H7 (cell line): ENCODE data around the gene BLVRB. TPM values are rescaled to one million over a fixed set of nuclear protein-coding genes. Genes with fewer than 3 reads are reported as not detected.
A peak's percentile ranks its signal among the peaks of the same experiment; 100 is the strongest.
"Not testable (repeated sequence)": the region's sequence is repeated elsewhere in the genome, so short reads cannot be mapped to it uniquely, and the experiment has no call there.

Experiments
- DNase-seq: peaks from one replicate; pipeline ENCODE4 v3.0.0; 2012
- H3K27me3 ChIP-seq: 2 replicates; pipeline ENCODE4 v1.6.0; 2011; ENCODE audit warnings: mild to moderate bottlenecking, low read length; ENCODE audit not compliant: control insufficient read depth, insufficient read depth
- H3K36me3 ChIP-seq: replicated peaks from 2 replicates; pipeline ENCODE4 v1.5.1; 2011; ENCODE audit warnings: low read length; ENCODE audit not compliant: control insufficient read depth, insufficient read depth
- H3K4me3 ChIP-seq: 2 replicates; pipeline ENCODE4 v1.5.1; 2011; ENCODE audit warnings: low read depth, mild to moderate bottlenecking, control low read depth, low read length, moderate library complexity; ENCODE audit not compliant: insufficient read depth
- total RNA-seq: library from RNA; depleted of rRNA; stranded (reverse); fragments of >200 nt; shearing (Covaris generic); gene quantifications from 2 replicates; pipeline ENCODE4 v1.2.3, GENCODE V29; 2014

Gene BLVRB
- total RNA-seq, 1 experiment from 2014 or later, result 53.8 TPM

DNA sequence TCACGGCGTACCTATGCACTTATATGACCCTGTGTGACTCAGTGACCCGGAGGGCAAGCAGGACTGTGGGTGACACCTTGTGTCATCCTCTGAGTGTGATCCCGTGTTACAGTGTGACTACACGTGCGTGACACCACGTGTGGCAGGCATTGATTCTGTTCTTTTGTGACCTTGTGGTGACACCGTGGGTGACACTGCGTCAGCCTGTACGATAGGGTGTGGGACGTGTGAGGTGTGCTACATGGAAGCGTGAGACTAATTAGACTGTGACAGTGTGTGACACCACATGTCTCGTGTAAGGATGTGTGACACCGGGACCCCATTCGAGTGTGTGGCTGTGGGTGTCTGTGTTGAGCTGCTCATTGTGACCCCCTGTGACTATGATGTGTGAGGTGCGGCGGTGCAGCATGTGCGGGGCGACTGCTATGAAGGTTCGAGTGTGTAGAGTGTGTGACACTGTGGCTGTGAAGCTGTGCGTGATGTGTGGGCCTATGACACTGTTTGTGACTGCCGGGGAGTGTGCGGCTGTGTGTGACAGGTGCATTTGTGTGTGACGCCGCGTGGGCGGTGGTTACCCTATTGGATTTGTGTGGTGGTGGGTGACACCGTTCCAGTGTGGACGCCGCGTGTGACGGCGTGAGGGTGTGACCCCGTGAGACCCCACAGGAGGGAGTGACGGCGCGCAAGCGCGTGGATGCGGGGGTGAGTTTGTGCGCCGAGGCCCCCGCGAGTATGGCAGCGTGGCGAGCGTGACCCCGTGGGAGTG lies 857 bp upstream of the BLVRB start:
- no peaks in the 10 kb centered on the region for H3K36me3 ChIP-seq
- peaks cover 29% of the 10 kb centered on the region for H3K27me3 ChIP-seq
- H3K4me3 ChIP-seq, result peak overlapping the region; percentile 33; the same call in 1 of the 2 replicates
- peak; percentile 46 for DNase-seq

- Histone ChIP-seq H3K27me3 (peaks cover 29% of the 10 kb centered on the region), H3K36me3 (no peaks in the 10 kb centered on the region), H3K4me3 (peak overlapping the region; percentile 69)
- no peak for DNase-seq
Observed at GRCh38 chr19:40465025-40465556, 454 bp downstream of the BLVRB start.

DNA sequence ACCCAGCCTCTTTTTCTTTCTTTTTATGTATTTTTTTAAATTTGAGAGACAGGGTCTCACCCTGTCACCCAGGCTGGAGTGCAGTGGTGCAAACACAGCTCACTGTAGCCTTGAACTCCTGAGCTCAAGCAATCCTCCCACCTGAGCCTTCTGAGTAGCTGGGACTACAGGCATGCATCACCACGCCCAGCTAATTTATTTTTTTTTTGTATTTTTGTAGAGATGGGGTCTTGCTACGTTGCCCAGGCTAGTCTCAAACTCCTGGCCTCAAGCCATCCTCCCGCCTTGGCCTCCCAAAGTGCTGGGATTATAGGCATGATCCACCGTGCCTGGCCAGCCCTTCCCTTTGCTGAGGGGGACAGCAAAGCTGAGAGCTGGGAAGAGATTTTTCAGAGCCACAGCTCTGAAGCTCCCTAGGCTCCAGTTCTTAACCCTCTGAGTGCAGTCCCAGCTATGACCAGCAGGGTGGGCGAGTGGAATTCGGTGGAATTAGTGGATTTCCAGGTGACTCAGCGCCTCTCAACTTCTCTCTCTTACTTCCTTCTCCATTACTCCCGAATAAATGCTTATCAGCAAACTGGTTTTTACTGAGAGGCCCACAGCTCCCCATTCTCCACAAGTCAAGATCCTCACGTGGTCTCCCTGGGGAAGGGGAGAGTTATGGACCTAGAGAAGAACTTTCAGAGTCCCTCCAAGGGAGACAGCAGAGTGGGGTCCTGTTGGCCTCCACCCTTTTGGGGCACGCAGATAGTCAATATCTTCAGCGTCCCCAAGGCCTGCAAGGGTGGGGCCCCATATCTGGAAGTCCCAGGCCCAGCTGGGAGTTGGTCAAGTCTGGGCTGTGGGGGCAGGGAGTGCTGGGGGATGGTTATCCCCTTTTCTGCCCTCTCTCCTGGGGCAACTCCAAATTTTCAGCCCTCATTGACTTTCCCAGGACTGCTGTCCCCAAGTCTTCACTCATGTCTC lies 1.2 kb downstream of the BLVRB start:
- no peaks in the 10 kb centered on the region for H3K36me3 ChIP-seq
- DNase-seq, result peak; percentile 73
- peak overlapping the region; percentile 69 for H3K4me3 ChIP-seq
- H3K27me3 ChIP-seq, result peaks cover 29% of the 10 kb centered on the region

DNA sequence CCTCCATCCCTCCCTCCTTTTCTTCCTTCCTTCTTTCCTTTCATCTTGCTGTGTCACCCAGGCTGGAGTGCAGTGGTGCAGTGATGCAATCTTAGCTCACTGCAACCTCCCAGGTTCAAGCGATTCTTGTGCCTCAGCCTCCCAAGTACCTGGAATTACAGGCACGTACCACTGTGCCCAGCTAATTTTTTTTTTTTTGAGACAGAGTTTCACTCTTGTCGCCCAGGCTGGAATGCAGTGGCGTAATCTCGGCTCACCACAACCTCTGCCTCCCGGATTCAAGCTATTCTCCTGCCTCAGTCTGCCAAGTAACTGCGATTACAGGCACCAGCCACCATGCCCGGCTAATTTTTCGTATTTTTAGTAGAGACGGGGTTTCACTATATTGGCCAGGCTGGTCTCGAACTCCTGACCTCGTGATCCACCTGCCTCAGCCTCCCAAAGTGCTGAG lies 1.9 kb downstream of the BLVRB start:
- DNase-seq, H3K4me3 ChIP-seq, H3K36me3 ChIP-seq: not testable (repeated sequence)
- H3K27me3 ChIP-seq, result peaks cover 27% of the 10 kb centered on the region

GRCh38 chr19:40461669-40462221 lies 3.8 kb downstream of the BLVRB start:
- H3K36me3 ChIP-seq, result no peaks in the 10 kb centered on the region
- no peak for DNase-seq
- H3K4me3 ChIP-seq, result no peak overlapping the region
- H3K27me3 ChIP-seq, result peaks cover 12% of the 10 kb centered on the region

GRCh38 chr19:40460185-40460584 lies 5.4 kb downstream of the BLVRB start:
- Histone ChIP-seq H3K4me3 (no peak overlapping the region), H3K27me3 (peaks cover 4% of the 10 kb centered on the region; the same call in 1 of the 2 replicates), H3K36me3 (no peaks in the 10 kb centered on the region)
- DNase-seq, result no peak

DNA sequence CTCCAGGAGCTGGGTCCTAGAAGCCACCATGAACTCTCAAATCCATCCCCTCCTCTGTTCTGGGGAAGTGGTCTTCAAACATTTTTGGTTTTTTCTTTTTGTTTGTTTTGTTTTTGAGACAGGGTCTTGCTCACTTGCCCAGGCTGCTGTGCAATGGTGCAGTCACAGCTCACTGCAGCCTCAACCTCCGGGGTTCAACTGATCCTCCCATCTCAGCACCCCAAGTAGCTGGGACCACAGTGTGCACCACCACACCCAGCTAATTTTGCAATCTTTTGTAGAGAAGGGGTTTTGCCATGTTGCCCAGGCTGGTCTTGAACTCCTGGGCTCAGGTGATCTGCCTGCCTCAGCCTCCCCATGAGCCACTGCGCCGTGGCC lies 7.0 kb downstream of the BLVRB start:
- no peaks in the 10 kb centered on the region for H3K36me3 ChIP-seq
- H3K27me3 ChIP-seq, result no peaks in the 10 kb centered on the region
- H3K4me3 ChIP-seq, result no peak overlapping the region
- DNase-seq, result no peak

GRCh38 chr19:40457953-40458596 lies 7.5 kb downstream of the BLVRB start:
- H3K4me3 ChIP-seq, result no peak overlapping the region
- no peaks in the 10 kb centered on the region for H3K36me3 ChIP-seq

DNA sequence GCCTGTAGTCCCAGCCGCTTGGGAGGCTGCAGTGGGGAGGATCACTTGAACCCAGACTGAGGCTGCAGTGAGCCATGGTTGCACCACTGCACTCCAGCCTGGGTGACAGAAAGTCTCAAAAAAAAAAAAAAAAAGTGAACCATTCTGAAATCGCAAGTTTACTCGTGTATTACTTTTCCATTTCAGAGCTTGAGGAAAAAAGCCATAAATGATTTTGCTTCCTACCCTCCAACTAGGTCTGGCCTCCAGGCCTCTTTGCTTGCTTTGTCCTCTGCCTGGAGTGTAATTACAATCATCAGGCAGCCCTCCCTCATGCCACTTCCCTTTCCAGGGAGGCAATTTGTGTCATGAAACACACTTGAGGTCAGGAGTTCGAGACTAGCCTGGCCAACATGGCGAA lies 8.5 kb downstream of the BLVRB start:
- no peak overlapping the region for H3K4me3 ChIP-seq
- no peak for DNase-seq
- no peaks in the 10 kb centered on the region for H3K27me3 ChIP-seq
- H3K36me3 ChIP-seq, result no peaks in the 10 kb centered on the region

More at GRCh38 chr19:40457953-40458596, 7.5 kb downstream of the BLVRB start:
- no peak for DNase-seq
- H3K27me3 ChIP-seq, result no peaks in the 10 kb centered on the region

DNA sequence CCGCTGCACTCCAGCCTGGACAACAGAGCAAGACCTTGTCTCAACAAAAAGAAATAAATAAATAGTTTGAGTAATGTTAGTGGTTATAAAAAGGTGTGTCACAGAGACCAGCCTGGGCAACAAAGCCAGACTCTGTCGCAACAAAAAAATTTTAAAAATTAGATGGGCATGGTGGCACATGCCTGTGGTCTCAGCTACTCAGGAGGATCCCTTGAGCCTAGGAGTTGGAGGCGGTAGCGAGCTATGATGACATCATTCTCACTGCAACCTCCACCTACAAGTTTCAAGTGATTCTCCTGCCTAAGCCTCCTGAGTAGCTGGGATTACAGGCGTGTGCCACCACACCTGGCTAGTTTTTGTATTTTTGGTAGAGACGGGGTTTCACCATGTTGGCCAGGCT lies 11.6 kb downstream of the BLVRB start:
- not testable (repeated sequence) for DNase-seq, H3K36me3 ChIP-seq, H3K27me3 ChIP-seq, H3K4me3 ChIP-seq

DNA sequence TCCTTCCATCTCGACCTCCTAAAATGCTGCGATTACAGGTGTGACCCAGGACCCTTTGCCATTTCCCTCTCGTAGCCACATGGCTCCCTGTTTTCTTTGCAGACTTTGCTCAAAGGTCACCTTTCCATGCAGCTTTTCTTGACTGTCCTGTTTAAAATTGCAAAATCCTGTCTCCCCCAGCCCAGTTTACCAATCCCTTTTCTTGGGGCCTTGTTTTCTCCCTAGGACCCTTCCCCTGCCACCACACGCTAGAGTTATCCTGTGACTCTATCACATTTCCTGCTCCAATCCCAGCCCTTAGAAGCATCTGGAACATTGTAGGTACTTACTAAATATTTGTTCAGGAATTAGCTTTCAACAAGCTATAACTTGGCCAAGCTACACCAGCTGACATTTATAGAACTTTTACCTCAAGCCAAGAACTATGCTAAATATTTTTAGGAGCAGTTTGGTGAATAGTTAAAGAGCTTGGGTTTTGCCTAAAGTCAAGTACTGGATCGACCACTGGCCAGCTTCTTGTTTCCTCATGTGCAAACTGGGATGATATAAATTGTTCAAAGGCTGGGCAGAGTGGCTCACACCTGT lies 12.3 kb downstream of the BLVRB start:
- no peak for DNase-seq
- H3K27me3 ChIP-seq, result no peaks in the 10 kb centered on the region
- no peak overlapping the region for H3K4me3 ChIP-seq
- no peaks in the 10 kb centered on the region for H3K36me3 ChIP-seq

GRCh38 chr19:40452016-40452415 lies 13.5 kb downstream of the BLVRB start:
- Histone ChIP-seq H3K27me3 (no peaks in the 10 kb centered on the region), H3K36me3 (no peaks in the 10 kb centered on the region), H3K4me3 (no peak overlapping the region)
- DNase-seq, result no peak

DNA sequence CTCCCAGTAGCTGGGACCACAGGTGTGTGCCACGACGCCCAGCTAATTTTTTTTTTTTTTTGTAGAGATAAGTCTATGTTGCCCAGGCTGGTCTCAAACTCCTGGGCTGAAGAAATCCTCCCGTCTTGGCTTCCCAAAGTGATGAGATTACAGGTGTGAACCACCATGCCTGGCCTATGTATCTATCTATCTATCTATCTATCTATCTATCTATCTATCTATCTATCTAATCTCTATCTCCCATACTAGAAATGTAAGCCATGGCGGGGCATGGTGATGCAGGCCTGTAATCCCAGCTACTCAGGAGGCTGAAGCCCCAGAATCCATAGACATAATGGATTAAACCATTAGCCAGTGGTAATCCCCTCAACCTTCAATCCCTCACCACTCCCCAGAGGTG lies 14.9 kb downstream of the BLVRB start:
- Histone ChIP-seq H3K27me3 (no peaks in the 10 kb centered on the region), H3K36me3 (no peaks in the 10 kb centered on the region), H3K4me3 (no peak overlapping the region)
- no peak for DNase-seq

DNA sequence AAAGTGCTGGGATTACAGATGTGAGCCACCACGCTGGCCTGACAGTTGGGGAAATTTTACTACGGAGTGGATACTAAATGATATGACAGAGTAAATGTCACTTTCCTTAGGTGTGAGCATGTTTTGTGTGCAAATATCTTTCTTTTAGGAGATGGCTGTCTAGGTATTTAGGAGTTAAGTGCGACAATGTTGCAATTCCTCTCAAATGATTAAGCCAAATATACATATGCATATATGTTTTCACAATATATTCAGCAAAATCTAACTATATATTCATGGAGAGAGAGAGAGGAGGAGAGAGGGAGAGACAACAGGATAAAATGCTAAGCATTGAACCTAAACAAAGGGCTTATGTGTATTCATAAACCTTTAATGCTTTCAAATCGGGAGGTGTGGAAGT lies 16.0 kb downstream of the BLVRB start:
- H3K27me3 ChIP-seq, result no peaks in the 10 kb centered on the region
- no peak for DNase-seq
- H3K4me3 ChIP-seq, result no peak overlapping the region
- H3K36me3 ChIP-seq, result no peaks in the 10 kb centered on the region
